Stimulated activated CD4-positive, alpha-beta T cell treated with anti-CD3 and anti-CD28 coated beads, TNF-alpha, amount 100 ng/mL, for 1 hour (primary cell): Measurements from ENCODE around the gene ROR1.

Experiments
- DNase-seq, 3 donors: peaks; one replicate each; pipeline ENCODE4 v3.0.0-alpha.2; 2020; ENCODE audit warnings: low read depth in 3 of 3, low spot score in 1 of 3

ROR1 gene

GRCh38 chr1:64171246-64171645 is 397.4 kb downstream of the ROR1 start:
- no peak for DNase-seq

GRCh38 chr1:64171797-64172281 is 398.0 kb downstream of the ROR1 start:
- no peak for DNase-seq

- DNase-seq, result no peak
Observed at GRCh38 chr1:64172458-64172983, 398.7 kb downstream of the ROR1 start.

GRCh38 chr1:64173336-64173940 is 399.6 kb downstream of the ROR1 start:
- no peak for DNase-seq

- DNase-seq, result no peak
Observed at GRCh38 chr1:64175639-64176038, 401.8 kb downstream of the ROR1 start.

GRCh38 chr1:64176659-64177058 is 402.8 kb downstream of the ROR1 start:
- DNase-seq, result no peak

- no peak for DNase-seq
Observed at GRCh38 chr1:64179588-64179987, 405.8 kb downstream of the ROR1 start.

- DNase-seq, result no peak
Observed at GRCh38 chr1:64182207-64182606, 408.4 kb downstream of the ROR1 start.

GRCh38 chr1:64183395-64184002 is 409.7 kb downstream of the ROR1 start:
- DNase-seq, result no peak

- DNase-seq, result no peak
Observed at GRCh38 chr1:64184003-64184440, 410.2 kb downstream of the ROR1 start.

GRCh38 chr1:64186138-64186897 is 412.5 kb downstream of the ROR1 start:
- no peak for DNase-seq

- DNase-seq, result no peak
Observed at GRCh38 chr1:64186898-64187280, 413.1 kb downstream of the ROR1 start.

- DNase-seq, result no peak
Observed at GRCh38 chr1:64187646-64188045, 413.8 kb downstream of the ROR1 start.

GRCh38 chr1:64192290-64192689 is 418.5 kb downstream of the ROR1 start:
- DNase-seq, result no peak

GRCh38 chr1:64194168-64195080 is 420.6 kb downstream of the ROR1 start:
- DNase-seq, result no peak

GRCh38 chr1:64195081-64195395 is 421.2 kb downstream of the ROR1 start:
- DNase-seq, result no peak

- DNase-seq, result no peak
Observed at GRCh38 chr1:64196074-64196870, 422.5 kb downstream of the ROR1 start.

- no peak for DNase-seq
Observed at GRCh38 chr1:64197076-64197475, 423.3 kb downstream of the ROR1 start.

- no peak for DNase-seq
Observed at GRCh38 chr1:64199154-64199553, 425.3 kb downstream of the ROR1 start.

GRCh38 chr1:64200064-64200463 is 426.2 kb downstream of the ROR1 start:
- DNase-seq, result no peak
